ENCODE results near the gene FNBP1L. TPM values are rescaled to one million over a fixed set of nuclear protein-coding genes. Genes with fewer than 3 reads are reported as not detected.

The FNBP1L gene
- total and polyA plus RNA-seq, 9 of the 15 experiments (the other 6 are each of a cell fraction or from before 2014, with no cell fraction given), result 1.4 to 6.9 (median 5.9) TPM

GRCh38 chr1:93567255-93567918, 119.5 kb downstream of the FNBP1L start (continued):
- TF ChIP-seq RFX5 (IDR thresholded peaks at IDR 0.05; ENCODE audit: low read depth, low read length) (no peak), CHD1 (IDR thresholded peaks at IDR 0.05; ENCODE audit: low read length) (no peak), CAMTA2 (CRISPR knock-in tag; conservative IDR thresholded peaks at IDR 0.05) (no peak), STAT5A (IDR thresholded peaks at IDR 0.05; ENCODE audit: borderline replicate concordance, low read length) (peak; percentile 87), CSDE1 (IDR thresholded peaks at IDR 0.05) (no peak), SREBF1 (IDR thresholded peaks at IDR 0.05; ENCODE audit: borderline replicate concordance, low read depth, low read length) (no peak), RCOR1 (IDR thresholded peaks at IDR 0.05; ENCODE audit: borderline replicate concordance in 1 of 2, low read depth in 2 of 2, low read length in 2 of 2) (peak; percentile 36 to 85; a peak in 2 of 4 replicates), ZNF436 (CRISPR knock-in tag; IDR thresholded peaks at IDR 0.05) (no peak), MITF (IDR thresholded peaks at IDR 0.05) (peak; percentile 61; the same call in 1 of the 2 replicates), FOXA3 (CRISPR knock-in tag; conservative IDR thresholded peaks at IDR 0.05 in 1 of 2, IDR thresholded peaks at IDR 0.05 in 1 of 2) (peak; percentile 78 to 89), MEF2A (IDR thresholded peaks at IDR 0.05; ENCODE audit: control insufficient read depth, low read depth, low read length) (no peak; the same call in 1 of the 2 replicates), SNIP1 (IDR thresholded peaks at IDR 0.05; ENCODE audit: low read depth) (no peak)
- TF ChIP-seq, protein P1, sequence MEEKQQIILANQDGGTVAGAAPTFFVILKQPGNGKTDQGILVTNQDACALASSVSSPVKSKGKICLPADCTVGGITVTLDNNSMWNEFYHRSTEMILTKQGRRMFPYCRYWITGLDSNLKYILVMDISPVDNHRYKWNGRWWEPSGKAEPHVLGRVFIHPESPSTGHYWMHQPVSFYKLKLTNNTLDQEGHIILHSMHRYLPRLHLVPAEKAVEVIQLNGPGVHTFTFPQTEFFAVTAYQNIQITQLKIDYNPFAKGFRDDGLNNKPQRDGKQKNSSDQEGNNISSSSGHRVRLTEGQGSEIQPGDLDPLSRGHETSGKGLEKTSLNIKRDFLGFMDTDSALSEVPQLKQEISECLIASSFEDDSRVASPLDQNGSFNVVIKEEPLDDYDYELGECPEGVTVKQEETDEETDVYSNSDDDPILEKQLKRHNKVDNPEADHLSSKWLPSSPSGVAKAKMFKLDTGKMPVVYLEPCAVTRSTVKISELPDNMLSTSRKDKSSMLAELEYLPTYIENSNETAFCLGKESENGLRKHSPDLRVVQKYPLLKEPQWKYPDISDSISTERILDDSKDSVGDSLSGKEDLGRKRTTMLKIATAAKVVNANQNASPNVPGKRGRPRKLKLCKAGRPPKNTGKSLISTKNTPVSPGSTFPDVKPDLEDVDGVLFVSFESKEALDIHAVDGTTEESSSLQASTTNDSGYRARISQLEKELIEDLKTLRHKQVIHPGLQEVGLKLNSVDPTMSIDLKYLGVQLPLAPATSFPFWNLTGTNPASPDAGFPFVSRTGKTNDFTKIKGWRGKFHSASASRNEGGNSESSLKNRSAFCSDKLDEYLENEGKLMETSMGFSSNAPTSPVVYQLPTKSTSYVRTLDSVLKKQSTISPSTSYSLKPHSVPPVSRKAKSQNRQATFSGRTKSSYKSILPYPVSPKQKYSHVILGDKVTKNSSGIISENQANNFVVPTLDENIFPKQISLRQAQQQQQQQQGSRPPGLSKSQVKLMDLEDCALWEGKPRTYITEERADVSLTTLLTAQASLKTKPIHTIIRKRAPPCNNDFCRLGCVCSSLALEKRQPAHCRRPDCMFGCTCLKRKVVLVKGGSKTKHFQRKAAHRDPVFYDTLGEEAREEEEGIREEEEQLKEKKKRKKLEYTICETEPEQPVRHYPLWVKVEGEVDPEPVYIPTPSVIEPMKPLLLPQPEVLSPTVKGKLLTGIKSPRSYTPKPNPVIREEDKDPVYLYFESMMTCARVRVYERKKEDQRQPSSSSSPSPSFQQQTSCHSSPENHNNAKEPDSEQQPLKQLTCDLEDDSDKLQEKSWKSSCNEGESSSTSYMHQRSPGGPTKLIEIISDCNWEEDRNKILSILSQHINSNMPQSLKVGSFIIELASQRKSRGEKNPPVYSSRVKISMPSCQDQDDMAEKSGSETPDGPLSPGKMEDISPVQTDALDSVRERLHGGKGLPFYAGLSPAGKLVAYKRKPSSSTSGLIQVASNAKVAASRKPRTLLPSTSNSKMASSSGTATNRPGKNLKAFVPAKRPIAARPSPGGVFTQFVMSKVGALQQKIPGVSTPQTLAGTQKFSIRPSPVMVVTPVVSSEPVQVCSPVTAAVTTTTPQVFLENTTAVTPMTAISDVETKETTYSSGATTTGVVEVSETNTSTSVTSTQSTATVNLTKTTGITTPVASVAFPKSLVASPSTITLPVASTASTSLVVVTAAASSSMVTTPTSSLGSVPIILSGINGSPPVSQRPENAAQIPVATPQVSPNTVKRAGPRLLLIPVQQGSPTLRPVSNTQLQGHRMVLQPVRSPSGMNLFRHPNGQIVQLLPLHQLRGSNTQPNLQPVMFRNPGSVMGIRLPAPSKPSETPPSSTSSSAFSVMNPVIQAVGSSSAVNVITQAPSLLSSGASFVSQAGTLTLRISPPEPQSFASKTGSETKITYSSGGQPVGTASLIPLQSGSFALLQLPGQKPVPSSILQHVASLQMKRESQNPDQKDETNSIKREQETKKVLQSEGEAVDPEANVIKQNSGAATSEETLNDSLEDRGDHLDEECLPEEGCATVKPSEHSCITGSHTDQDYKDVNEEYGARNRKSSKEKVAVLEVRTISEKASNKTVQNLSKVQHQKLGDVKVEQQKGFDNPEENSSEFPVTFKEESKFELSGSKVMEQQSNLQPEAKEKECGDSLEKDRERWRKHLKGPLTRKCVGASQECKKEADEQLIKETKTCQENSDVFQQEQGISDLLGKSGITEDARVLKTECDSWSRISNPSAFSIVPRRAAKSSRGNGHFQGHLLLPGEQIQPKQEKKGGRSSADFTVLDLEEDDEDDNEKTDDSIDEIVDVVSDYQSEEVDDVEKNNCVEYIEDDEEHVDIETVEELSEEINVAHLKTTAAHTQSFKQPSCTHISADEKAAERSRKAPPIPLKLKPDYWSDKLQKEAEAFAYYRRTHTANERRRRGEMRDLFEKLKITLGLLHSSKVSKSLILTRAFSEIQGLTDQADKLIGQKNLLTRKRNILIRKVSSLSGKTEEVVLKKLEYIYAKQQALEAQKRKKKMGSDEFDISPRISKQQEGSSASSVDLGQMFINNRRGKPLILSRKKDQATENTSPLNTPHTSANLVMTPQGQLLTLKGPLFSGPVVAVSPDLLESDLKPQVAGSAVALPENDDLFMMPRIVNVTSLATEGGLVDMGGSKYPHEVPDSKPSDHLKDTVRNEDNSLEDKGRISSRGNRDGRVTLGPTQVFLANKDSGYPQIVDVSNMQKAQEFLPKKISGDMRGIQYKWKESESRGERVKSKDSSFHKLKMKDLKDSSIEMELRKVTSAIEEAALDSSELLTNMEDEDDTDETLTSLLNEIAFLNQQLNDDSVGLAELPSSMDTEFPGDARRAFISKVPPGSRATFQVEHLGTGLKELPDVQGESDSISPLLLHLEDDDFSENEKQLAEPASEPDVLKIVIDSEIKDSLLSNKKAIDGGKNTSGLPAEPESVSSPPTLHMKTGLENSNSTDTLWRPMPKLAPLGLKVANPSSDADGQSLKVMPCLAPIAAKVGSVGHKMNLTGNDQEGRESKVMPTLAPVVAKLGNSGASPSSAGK (IDR thresholded peaks at IDR 0.05), result peak; percentile 97
- TF ChIP-seq, protein P2, sequence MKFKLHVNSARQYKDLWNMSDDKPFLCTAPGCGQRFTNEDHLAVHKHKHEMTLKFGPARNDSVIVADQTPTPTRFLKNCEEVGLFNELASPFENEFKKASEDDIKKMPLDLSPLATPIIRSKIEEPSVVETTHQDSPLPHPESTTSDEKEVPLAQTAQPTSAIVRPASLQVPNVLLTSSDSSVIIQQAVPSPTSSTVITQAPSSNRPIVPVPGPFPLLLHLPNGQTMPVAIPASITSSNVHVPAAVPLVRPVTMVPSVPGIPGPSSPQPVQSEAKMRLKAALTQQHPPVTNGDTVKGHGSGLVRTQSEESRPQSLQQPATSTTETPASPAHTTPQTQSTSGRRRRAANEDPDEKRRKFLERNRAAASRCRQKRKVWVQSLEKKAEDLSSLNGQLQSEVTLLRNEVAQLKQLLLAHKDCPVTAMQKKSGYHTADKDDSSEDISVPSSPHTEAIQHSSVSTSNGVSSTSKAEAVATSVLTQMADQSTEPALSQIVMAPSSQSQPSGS (CRISPR knock-in tag; IDR thresholded peaks at IDR 0.05), result no peak
